Cortex of kidney (tissue), 1 donor: Measurements from ENCODE around the gene IFNLR1.

Experiments used
- DNase-seq: peaks from one replicate; lab custom pipeline; 2025; lab: John Stamatoyannopoulos, UW

Gene IFNLR1

GRCh38 chr1:24205345-24206082 is 18.4 kb upstream of the IFNLR1 start:
- DNase-seq, result no peak

- DNase-seq, result no peak
These were observed 17.0 kb upstream of the IFNLR1 start for GRCh38 chr1:24204116-24204515.

GRCh38 chr1:24203404-24203803 is 16.3 kb upstream of the IFNLR1 start:
- DNase-seq, result no peak

- no peak for DNase-seq
These were observed 15.9 kb upstream of the IFNLR1 start for GRCh38 chr1:24202987-24203386.

GRCh38 chr1:24202556-24202955 is 15.5 kb upstream of the IFNLR1 start:
- DNase-seq, result no peak

GRCh38 chr1:24201941-24202440 is 14.9 kb upstream of the IFNLR1 start:
- no peak for DNase-seq

- DNase-seq, result no peak
These were observed 12.3 kb upstream of the IFNLR1 start for GRCh38 chr1:24199291-24199900.

GRCh38 chr1:24198766-24199165 is 11.7 kb upstream of the IFNLR1 start:
- no peak for DNase-seq

- DNase-seq, result no peak
These were observed 8.8 kb upstream of the IFNLR1 start for GRCh38 chr1:24195874-24196273.

GRCh38 chr1:24195136-24195535 is 8.0 kb upstream of the IFNLR1 start:
- no peak for DNase-seq

GRCh38 chr1:24193046-24193445 is 6.0 kb upstream of the IFNLR1 start:
- DNase-seq, result no peak

GRCh38 chr1:24191860-24192259 is 4.8 kb upstream of the IFNLR1 start:
- no peak for DNase-seq

GRCh38 chr1:24190983-24191461 is 3.9 kb upstream of the IFNLR1 start:
- DNase-seq, result no peak

GRCh38 chr1:24189528-24189927 is 2.4 kb upstream of the IFNLR1 start:
- DNase-seq, result no peak

GRCh38 chr1:24186711-24186992 is 437 bp downstream of the IFNLR1 start:
- no peak for DNase-seq

- no peak for DNase-seq
These were observed 918 bp downstream of the IFNLR1 start for GRCh38 chr1:24186031-24186710.

GRCh38 chr1:24185076-24185475 is 2.0 kb downstream of the IFNLR1 start:
- no peak for DNase-seq

- no peak for DNase-seq
These were observed 5.0 kb downstream of the IFNLR1 start for GRCh38 chr1:24182061-24182460.

- no peak for DNase-seq
These were observed 5.5 kb downstream of the IFNLR1 start for GRCh38 chr1:24181619-24182018.

GRCh38 chr1:24180676-24181075 is 6.4 kb downstream of the IFNLR1 start:
- DNase-seq, result no peak

GRCh38 chr1:24179251-24179840 is 7.7 kb downstream of the IFNLR1 start:
- no peak for DNase-seq

GRCh38 chr1:24178407-24178806 is 8.7 kb downstream of the IFNLR1 start:
- no peak for DNase-seq

GRCh38 chr1:24177161-24177560 is 9.9 kb downstream of the IFNLR1 start:
- no peak for DNase-seq
